HEK293 (cell line): ENCODE measurements around the gene SLC30A7.

ENCODE experiments used
- MEIS1 ChIP-seq: sonication (generic); formaldehyde crosslinking; IDR thresholded peaks from 2 replicates; pipeline ENCODE4 v1.8.1; 2022; ENCODE audit warnings: missing genetic modification reagents, mild to moderate bottlenecking, borderline replicate concordance
- ZBTB8A ChIP-seq: fragments of 450-650 bp; formaldehyde crosslinking; IDR thresholded peaks from 2 replicates; pipeline ENCODE4 v1.5.1; 2016; ENCODE audit warnings: missing biosample characterization, missing genetic modification characterization
- ZNF133 ChIP-seq: fragments of 450-650 bp; formaldehyde crosslinking; IDR thresholded peaks from 2 replicates; pipeline ENCODE4 v1.5.1; 2016; ENCODE audit warnings: missing biosample characterization, missing genetic modification characterization
- ZNF274 ChIP-seq, 2 experiments: fragments of 200-500 bp in 1 of 2; fragments of 450-650 bp in 1 of 2; sonication (Bioruptor generic) in 1 of 2; formaldehyde crosslinking in 1 of 2; IDR thresholded peaks; 2 replicates each; pipeline versions ENCODE4 v1.5.1 to v1.6.1; 2014 to 2016; ENCODE audit warnings: borderline replicate concordance in 1 of 2, inconsistent platforms in 1 of 2, low read length in 1 of 2, missing biosample characterization in 1 of 2, missing genetic modification characterization in 1 of 2
- ZNF596 ChIP-seq: fragments of 450-650 bp; IDR thresholded peaks from 2 replicates; pipeline ENCODE4 v1.5.0; 2018; ENCODE audit warnings: missing biosample characterization, mild to moderate bottlenecking, missing genetic modification characterization, moderate library complexity
- ZNF626 ChIP-seq: fragments of 450-650 bp; sonication (Bioruptor Pico); formaldehyde crosslinking; IDR thresholded peaks from 2 replicates; pipeline ENCODE4 v1.5.1; 2018; ENCODE audit warnings: missing biosample characterization, missing genetic modification characterization, inconsistent platforms
- TF ChIP-seq, protein P1 (sequence below): fragments of 450-650 bp; formaldehyde crosslinking; conservative IDR thresholded peaks from 2 replicates; pipeline ENCODE4 v1.5.1; 2016; ENCODE audit warnings: low read depth, missing biosample characterization, missing genetic modification characterization
- TF ChIP-seq, protein P2 (sequence below): fragments of 450-650 bp; formaldehyde crosslinking; IDR thresholded peaks from 2 replicates; pipeline ENCODE4 v1.5.1; 2016; ENCODE audit warnings: missing biosample characterization, missing genetic modification characterization
- TF ChIP-seq, protein P3 (sequence below): fragments of 450-650 bp; formaldehyde crosslinking; IDR thresholded peaks from 2 replicates; pipeline ENCODE4 v1.5.1; 2017; ENCODE audit warnings: missing biosample characterization, missing genetic modification characterization
- TF ChIP-seq, protein P4 (sequence below): fragments of 450-650 bp; formaldehyde crosslinking; IDR thresholded peaks from 2 replicates; pipeline ENCODE4 v1.5.1; 2016; ENCODE audit warnings: missing biosample characterization, missing genetic modification characterization
- TF ChIP-seq, protein P5 (sequence below): fragments of 450-650 bp; formaldehyde crosslinking; IDR thresholded peaks from 2 replicates; pipeline ENCODE4 v1.5.1; 2017; ENCODE audit warnings: missing biosample characterization, missing genetic modification characterization
- TF ChIP-seq, protein P6 (sequence below): fragments of 450-650 bp; IDR thresholded peaks from 2 replicates; pipeline ENCODE4 v1.5.1; 2018; ENCODE audit warnings: missing biosample characterization, mild to moderate bottlenecking, missing genetic modification characterization

DNA sequence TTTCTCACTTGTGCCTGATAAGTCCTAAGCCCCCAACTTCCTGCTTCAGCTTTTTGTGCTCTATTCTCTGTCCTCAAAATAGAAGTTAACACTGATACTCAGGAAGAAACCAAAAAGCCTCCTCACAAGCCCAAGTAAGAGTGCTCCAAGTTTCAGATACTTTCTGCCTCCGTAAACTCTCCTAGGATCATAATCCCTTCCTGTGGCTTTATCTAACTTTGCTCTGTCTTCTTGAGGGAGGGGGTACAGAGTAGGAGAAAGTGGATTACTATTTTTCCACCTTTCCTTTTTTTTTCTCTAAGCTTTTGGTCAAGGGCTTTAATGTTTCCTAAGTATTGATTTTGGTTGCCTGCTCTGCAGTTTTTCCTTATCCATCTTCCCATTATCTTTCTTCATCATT is 75.1 kb downstream of the SLC30A7 start:
- TF ChIP-seq, protein P1, sequence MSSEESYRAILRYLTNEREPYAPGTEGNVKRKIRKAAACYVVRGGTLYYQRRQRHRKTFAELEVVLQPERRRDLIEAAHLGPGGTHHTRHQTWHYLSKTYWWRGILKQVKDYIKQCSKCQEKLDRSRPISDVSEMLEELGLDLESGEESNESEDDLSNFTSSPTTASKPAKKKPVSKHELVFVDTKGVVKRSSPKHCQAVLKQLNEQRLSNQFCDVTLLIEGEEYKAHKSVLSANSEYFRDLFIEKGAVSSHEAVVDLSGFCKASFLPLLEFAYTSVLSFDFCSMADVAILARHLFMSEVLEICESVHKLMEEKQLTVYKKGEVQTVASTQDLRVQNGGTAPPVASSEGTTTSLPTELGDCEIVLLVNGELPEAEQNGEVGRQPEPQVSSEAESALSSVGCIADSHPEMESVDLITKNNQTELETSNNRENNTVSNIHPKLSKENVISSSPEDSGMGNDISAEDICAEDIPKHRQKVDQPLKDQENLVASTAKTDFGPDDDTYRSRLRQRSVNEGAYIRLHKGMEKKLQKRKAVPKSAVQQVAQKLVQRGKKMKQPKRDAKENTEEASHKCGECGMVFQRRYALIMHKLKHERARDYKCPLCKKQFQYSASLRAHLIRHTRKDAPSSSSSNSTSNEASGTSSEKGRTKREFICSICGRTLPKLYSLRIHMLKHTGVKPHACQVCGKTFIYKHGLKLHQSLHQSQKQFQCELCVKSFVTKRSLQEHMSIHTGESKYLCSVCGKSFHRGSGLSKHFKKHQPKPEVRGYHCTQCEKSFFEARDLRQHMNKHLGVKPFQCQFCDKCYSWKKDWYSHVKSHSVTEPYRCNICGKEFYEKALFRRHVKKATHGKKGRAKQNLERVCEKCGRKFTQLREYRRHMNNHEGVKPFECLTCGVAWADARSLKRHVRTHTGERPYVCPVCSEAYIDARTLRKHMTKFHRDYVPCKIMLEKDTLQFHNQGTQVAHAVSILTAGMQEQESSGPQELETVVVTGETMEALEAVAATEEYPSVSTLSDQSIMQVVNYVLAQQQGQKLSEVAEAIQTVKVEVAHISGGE, result no peak
- TF ChIP-seq, protein P2, sequence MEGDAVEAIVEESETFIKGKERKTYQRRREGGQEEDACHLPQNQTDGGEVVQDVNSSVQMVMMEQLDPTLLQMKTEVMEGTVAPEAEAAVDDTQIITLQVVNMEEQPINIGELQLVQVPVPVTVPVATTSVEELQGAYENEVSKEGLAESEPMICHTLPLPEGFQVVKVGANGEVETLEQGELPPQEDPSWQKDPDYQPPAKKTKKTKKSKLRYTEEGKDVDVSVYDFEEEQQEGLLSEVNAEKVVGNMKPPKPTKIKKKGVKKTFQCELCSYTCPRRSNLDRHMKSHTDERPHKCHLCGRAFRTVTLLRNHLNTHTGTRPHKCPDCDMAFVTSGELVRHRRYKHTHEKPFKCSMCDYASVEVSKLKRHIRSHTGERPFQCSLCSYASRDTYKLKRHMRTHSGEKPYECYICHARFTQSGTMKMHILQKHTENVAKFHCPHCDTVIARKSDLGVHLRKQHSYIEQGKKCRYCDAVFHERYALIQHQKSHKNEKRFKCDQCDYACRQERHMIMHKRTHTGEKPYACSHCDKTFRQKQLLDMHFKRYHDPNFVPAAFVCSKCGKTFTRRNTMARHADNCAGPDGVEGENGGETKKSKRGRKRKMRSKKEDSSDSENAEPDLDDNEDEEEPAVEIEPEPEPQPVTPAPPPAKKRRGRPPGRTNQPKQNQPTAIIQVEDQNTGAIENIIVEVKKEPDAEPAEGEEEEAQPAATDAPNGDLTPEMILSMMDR (tag by site-specific recombination), result no peak
- TF ChIP-seq, protein P3, sequence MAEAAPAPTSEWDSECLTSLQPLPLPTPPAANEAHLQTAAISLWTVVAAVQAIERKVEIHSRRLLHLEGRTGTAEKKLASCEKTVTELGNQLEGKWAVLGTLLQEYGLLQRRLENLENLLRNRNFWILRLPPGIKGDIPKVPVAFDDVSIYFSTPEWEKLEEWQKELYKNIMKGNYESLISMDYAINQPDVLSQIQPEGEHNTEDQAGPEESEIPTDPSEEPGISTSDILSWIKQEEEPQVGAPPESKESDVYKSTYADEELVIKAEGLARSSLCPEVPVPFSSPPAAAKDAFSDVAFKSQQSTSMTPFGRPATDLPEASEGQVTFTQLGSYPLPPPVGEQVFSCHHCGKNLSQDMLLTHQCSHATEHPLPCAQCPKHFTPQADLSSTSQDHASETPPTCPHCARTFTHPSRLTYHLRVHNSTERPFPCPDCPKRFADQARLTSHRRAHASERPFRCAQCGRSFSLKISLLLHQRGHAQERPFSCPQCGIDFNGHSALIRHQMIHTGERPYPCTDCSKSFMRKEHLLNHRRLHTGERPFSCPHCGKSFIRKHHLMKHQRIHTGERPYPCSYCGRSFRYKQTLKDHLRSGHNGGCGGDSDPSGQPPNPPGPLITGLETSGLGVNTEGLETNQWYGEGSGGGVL, result no peak
- TF ChIP-seq, protein P4, sequence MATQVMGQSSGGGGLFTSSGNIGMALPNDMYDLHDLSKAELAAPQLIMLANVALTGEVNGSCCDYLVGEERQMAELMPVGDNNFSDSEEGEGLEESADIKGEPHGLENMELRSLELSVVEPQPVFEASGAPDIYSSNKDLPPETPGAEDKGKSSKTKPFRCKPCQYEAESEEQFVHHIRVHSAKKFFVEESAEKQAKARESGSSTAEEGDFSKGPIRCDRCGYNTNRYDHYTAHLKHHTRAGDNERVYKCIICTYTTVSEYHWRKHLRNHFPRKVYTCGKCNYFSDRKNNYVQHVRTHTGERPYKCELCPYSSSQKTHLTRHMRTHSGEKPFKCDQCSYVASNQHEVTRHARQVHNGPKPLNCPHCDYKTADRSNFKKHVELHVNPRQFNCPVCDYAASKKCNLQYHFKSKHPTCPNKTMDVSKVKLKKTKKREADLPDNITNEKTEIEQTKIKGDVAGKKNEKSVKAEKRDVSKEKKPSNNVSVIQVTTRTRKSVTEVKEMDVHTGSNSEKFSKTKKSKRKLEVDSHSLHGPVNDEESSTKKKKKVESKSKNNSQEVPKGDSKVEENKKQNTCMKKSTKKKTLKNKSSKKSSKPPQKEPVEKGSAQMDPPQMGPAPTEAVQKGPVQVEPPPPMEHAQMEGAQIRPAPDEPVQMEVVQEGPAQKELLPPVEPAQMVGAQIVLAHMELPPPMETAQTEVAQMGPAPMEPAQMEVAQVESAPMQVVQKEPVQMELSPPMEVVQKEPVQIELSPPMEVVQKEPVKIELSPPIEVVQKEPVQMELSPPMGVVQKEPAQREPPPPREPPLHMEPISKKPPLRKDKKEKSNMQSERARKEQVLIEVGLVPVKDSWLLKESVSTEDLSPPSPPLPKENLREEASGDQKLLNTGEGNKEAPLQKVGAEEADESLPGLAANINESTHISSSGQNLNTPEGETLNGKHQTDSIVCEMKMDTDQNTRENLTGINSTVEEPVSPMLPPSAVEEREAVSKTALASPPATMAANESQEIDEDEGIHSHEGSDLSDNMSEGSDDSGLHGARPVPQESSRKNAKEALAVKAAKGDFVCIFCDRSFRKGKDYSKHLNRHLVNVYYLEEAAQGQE (tag by site-specific recombination), result no peak
- no peak for TF ChIP-seq MEIS1 (CRISPR knock-in tag)
- no peak for TF ChIP-seq ZNF274 (IDR thresholded peaks at IDR 0.05; ENCODE audit: low read length)
- no peak for TF ChIP-seq ZNF274 (tag by site-specific recombination; IDR thresholded peaks at IDR 0.05; ENCODE audit: borderline replicate concordance)
- TF ChIP-seq ZBTB8A, result no peak
- TF ChIP-seq, protein P5, sequence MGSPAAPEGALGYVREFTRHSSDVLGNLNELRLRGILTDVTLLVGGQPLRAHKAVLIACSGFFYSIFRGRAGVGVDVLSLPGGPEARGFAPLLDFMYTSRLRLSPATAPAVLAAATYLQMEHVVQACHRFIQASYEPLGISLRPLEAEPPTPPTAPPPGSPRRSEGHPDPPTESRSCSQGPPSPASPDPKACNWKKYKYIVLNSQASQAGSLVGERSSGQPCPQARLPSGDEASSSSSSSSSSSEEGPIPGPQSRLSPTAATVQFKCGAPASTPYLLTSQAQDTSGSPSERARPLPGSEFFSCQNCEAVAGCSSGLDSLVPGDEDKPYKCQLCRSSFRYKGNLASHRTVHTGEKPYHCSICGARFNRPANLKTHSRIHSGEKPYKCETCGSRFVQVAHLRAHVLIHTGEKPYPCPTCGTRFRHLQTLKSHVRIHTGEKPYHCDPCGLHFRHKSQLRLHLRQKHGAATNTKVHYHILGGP (tag by site-specific recombination), result no peak
- TF ChIP-seq ZNF596 (tag by site-specific recombination), result no peak
- no peak for TF ChIP-seq ZNF626 (tag by site-specific recombination)
- TF ChIP-seq, protein P6, sequence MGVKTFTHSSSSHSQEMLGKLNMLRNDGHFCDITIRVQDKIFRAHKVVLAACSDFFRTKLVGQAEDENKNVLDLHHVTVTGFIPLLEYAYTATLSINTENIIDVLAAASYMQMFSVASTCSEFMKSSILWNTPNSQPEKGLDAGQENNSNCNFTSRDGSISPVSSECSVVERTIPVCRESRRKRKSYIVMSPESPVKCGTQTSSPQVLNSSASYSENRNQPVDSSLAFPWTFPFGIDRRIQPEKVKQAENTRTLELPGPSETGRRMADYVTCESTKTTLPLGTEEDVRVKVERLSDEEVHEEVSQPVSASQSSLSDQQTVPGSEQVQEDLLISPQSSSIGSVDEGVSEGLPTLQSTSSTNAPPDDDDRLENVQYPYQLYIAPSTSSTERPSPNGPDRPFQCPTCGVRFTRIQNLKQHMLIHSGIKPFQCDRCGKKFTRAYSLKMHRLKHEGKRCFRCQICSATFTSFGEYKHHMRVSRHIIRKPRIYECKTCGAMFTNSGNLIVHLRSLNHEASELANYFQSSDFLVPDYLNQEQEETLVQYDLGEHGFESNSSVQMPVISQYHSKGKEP (tag by site-specific recombination), result no peak
- no peak for TF ChIP-seq ZNF133
